Measurements from ENCODE around the gene MAP3K3.

MAP3K3 gene

DNA sequence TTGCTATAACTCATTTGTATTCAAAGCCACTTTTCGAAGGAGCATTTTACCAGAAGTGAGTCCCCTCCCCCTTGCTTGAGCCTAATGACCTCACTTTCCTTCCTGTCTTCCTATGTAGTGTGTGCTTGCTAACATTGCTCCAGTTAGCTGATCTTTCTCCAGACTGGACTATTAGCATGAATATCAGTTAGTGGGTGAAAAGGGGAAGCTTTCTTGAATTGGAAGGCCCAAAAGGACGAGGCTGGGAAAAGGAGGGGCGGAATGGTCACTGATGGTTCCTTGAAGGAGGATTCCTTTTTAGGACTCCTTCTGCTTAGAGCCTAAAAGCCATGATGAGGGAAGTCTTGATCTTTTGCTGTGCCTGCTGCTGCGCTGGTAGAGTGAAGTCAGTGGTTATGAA is 11.9 kb downstream of the MAP3K3 start:
- no peaks in the 10 kb centered on the region for H3K27me3 ChIP-seq (ENCODE audit: insufficient read depth, poor library complexity, severe bottlenecking)
- peak overlapping the region; percentile 60 for H3K27ac ChIP-seq (replicated peaks)
- TF ChIP-seq, protein P1, sequence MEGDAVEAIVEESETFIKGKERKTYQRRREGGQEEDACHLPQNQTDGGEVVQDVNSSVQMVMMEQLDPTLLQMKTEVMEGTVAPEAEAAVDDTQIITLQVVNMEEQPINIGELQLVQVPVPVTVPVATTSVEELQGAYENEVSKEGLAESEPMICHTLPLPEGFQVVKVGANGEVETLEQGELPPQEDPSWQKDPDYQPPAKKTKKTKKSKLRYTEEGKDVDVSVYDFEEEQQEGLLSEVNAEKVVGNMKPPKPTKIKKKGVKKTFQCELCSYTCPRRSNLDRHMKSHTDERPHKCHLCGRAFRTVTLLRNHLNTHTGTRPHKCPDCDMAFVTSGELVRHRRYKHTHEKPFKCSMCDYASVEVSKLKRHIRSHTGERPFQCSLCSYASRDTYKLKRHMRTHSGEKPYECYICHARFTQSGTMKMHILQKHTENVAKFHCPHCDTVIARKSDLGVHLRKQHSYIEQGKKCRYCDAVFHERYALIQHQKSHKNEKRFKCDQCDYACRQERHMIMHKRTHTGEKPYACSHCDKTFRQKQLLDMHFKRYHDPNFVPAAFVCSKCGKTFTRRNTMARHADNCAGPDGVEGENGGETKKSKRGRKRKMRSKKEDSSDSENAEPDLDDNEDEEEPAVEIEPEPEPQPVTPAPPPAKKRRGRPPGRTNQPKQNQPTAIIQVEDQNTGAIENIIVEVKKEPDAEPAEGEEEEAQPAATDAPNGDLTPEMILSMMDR (IDR thresholded peaks at IDR 0.05; ENCODE audit: insufficient read depth, low read length), result no peak
- TF ChIP-seq, protein P2, sequence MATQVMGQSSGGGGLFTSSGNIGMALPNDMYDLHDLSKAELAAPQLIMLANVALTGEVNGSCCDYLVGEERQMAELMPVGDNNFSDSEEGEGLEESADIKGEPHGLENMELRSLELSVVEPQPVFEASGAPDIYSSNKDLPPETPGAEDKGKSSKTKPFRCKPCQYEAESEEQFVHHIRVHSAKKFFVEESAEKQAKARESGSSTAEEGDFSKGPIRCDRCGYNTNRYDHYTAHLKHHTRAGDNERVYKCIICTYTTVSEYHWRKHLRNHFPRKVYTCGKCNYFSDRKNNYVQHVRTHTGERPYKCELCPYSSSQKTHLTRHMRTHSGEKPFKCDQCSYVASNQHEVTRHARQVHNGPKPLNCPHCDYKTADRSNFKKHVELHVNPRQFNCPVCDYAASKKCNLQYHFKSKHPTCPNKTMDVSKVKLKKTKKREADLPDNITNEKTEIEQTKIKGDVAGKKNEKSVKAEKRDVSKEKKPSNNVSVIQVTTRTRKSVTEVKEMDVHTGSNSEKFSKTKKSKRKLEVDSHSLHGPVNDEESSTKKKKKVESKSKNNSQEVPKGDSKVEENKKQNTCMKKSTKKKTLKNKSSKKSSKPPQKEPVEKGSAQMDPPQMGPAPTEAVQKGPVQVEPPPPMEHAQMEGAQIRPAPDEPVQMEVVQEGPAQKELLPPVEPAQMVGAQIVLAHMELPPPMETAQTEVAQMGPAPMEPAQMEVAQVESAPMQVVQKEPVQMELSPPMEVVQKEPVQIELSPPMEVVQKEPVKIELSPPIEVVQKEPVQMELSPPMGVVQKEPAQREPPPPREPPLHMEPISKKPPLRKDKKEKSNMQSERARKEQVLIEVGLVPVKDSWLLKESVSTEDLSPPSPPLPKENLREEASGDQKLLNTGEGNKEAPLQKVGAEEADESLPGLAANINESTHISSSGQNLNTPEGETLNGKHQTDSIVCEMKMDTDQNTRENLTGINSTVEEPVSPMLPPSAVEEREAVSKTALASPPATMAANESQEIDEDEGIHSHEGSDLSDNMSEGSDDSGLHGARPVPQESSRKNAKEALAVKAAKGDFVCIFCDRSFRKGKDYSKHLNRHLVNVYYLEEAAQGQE (IDR thresholded peaks at IDR 0.05; ENCODE audit: insufficient replicate concordance, low read depth), result no peak
- TF ChIP-seq POLR2AphosphoS5 (IDR thresholded peaks at IDR 0.05; ENCODE audit: low read depth), result no peak
- no peak for TF ChIP-seq GABPA (IDR thresholded peaks at IDR 0.05; ENCODE audit: low read depth)
- no peak for TF ChIP-seq SPI1 (IDR thresholded peaks at IDR 0.05; ENCODE audit: borderline replicate concordance, low read depth)
- peak in 1 of 2 experiments; percentile 64 for DNase-seq (ENCODE audit: low read depth in 1 of 2, low spot score in 1 of 2)
- no peak overlapping the region for H3K4me3 ChIP-seq (replicated peaks; ENCODE audit: insufficient read depth, low read length)

DNA sequence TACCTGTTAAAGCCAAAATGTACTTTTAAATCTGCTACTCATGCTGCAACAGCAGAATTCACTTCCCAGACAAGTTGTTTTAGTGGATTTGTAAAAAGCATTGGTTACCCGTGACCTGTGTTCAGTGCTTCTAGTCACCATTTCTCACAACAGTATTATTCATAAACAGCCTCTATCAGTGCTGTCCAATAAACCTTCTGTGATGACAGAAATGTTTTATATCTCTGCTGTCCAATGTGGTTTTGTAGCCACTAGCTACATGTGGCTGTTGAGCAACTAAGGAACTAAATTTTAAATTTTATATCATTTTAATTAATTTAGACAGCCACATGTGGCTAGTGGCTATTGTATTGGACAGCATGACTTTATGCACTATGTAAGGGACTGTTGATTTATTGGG is 12.6 kb downstream of the MAP3K3 start:
- Histone ChIP-seq H3K27ac (replicated peaks) (peak overlapping the region; percentile 60), H3K4me3 (replicated peaks; ENCODE audit: insufficient read depth, low read length) (no peak overlapping the region), H3K27me3 (ENCODE audit: insufficient read depth, poor library complexity, severe bottlenecking) (no peaks in the 10 kb centered on the region)
- TF ChIP-seq GABPA (IDR thresholded peaks at IDR 0.05; ENCODE audit: low read depth) (no peak), SPI1 (IDR thresholded peaks at IDR 0.05; ENCODE audit: borderline replicate concordance, low read depth) (no peak), POLR2AphosphoS5 (IDR thresholded peaks at IDR 0.05; ENCODE audit: low read depth) (no peak)
- TF ChIP-seq, protein P1 (IDR thresholded peaks at IDR 0.05; ENCODE audit: insufficient read depth, low read length), result no peak
- TF ChIP-seq, protein P2 (IDR thresholded peaks at IDR 0.05; ENCODE audit: insufficient replicate concordance, low read depth), result no peak
- DNase-seq (ENCODE audit: low read depth in 1 of 2, low spot score in 1 of 2), result no peak

DNA sequence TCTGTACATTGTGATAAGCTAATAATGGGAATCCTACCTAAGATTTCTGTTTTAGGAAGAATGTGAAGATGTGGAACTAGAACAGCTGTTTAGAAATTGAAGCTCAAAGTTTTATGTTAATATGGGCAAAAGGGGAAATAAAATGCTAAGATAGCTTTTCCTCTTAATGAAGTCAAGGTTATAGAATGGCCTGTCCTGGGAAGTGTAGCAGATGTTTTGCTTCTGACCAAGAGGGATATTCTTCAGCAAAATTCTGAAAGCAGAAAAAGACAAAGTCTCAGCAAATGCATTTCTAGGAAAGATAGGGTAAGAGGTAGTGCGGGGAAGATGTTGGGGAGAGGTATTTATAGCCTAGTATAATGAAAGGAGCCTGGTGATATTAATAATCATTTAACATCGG is 13.1 kb downstream of the MAP3K3 start:
- DNase-seq (ENCODE audit: low read depth in 1 of 2, low spot score in 1 of 2), result no peak
- Histone ChIP-seq H3K4me3 (replicated peaks; ENCODE audit: insufficient read depth, low read length) (no peak overlapping the region), H3K27ac (replicated peaks) (no peak overlapping the region), H3K27me3 (ENCODE audit: insufficient read depth, poor library complexity, severe bottlenecking) (no peaks in the 10 kb centered on the region)
- TF ChIP-seq POLR2AphosphoS5 (IDR thresholded peaks at IDR 0.05; ENCODE audit: low read depth), result no peak

DNA sequence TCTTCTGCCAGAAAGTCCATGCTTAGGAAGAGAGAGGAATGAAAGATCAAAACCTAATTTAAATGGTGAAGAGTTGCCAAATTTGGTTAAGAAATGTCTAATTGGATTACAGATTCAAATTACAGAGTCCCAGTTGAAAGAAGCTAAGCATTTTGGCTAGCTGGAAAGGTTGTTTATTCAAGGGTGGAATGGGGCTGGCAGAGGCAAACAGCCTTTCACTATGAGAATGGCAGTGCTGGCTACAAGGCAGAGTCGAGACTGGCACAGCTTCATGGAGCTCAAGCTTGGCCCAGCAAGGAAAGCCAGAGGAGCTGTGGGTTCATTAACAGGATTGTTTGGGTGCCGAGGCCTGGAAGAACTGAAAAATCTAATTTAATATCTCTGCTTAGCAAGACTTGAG is 13.6 kb downstream of the MAP3K3 start:
- TF ChIP-seq GABPA (IDR thresholded peaks at IDR 0.05; ENCODE audit: low read depth), result no peak
- Histone ChIP-seq H3K27ac (replicated peaks) (no peak overlapping the region), H3K4me3 (replicated peaks; ENCODE audit: insufficient read depth, low read length) (no peak overlapping the region), H3K27me3 (ENCODE audit: insufficient read depth, poor library complexity, severe bottlenecking) (no peaks in the 10 kb centered on the region)
- no peak for DNase-seq (ENCODE audit: low read depth in 1 of 2, low spot score in 1 of 2)

DNA sequence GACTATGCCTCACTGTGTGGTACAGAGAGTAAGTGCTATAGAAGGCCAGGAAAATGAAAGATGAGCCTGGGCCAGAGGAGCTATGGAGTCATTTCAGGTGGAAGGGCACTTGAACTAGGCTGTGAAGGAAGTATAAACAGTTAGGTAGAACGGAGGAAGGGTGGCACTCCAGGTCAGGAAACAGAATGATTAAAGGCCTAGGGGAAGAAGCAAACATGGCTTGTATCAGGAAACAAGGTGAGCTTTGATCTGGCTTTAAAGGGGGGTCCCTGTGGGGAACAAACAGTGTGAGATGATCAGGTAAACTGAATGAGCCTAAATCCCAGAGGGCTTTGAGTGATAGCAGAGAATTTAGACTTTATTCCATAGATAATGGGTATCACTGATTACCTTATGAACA is 16.9 kb downstream of the MAP3K3 start:
- Histone ChIP-seq H3K27me3 (ENCODE audit: insufficient read depth, poor library complexity, severe bottlenecking) (no peaks in the 10 kb centered on the region), H3K27ac (replicated peaks) (no peak overlapping the region)
- TF ChIP-seq GABPA (IDR thresholded peaks at IDR 0.05; ENCODE audit: low read depth) (no peak), SPI1 (IDR thresholded peaks at IDR 0.05; ENCODE audit: borderline replicate concordance, low read depth) (no peak), POLR2AphosphoS5 (IDR thresholded peaks at IDR 0.05; ENCODE audit: low read depth) (no peak)
- TF ChIP-seq, protein P1 (IDR thresholded peaks at IDR 0.05; ENCODE audit: insufficient read depth, low read length), result no peak
- TF ChIP-seq, protein P2 (IDR thresholded peaks at IDR 0.05; ENCODE audit: insufficient replicate concordance, low read depth), result no peak

More for the DNA sequence above, 16.9 kb downstream of the MAP3K3 start:
- DNase-seq (ENCODE audit: low read depth in 1 of 2, low spot score in 1 of 2), result no peak
- no peak overlapping the region for H3K4me3 ChIP-seq (replicated peaks; ENCODE audit: insufficient read depth, low read length)

Data from HL-60 (cell line).